IgD-negative memory B cell (primary cell): ENCODE data around the gene CTNNA3. TPM values are rescaled to one million over a fixed set of nuclear protein-coding genes. Genes with fewer than 3 reads are reported as not detected.

Experiments
- H3K27ac Mint-ChIP-seq, 3 donors: one replicate each; pipeline ENCODE4 v1.8.0; 2020 to 2022; ENCODE audit warnings: mild to moderate bottlenecking in 3 of 3, mixed read lengths in 3 of 3, moderate library complexity in 1 of 3
- H3K27me3 Mint-ChIP-seq: one replicate; pipeline ENCODE4 v1.8.0; 2021; ENCODE audit warnings: mixed read lengths
- H3K36me3 Mint-ChIP-seq: one replicate; pipeline ENCODE4 v1.8.0; 2020; ENCODE audit warnings: mild to moderate bottlenecking, mixed read lengths
- H3K4me1 Mint-ChIP-seq, 3 donors: one replicate each; pipeline ENCODE4 v1.8.0; 2020 to 2022; ENCODE audit warnings: mixed read lengths in 3 of 3, mild to moderate bottlenecking in 1 of 3
- H3K4me3 Mint-ChIP-seq, 4 donors: one replicate each; pipeline ENCODE4 v1.8.0; 2020 to 2022; ENCODE audit warnings: mild to moderate bottlenecking in 4 of 4, mixed read lengths in 4 of 4, moderate library complexity in 3 of 4
- H3K9me3 Mint-ChIP-seq, 3 donors: one replicate each; pipeline ENCODE4 v1.8.0; 2020 to 2021; ENCODE audit warnings: mixed read lengths in 3 of 3, mild to moderate bottlenecking in 1 of 3
- polyA plus RNA-seq: library from polyadenylated mRNA; unstranded; fragments of 300-500 nt; fragmentation: Illumina TruSeq; gene quantifications from one replicate; pipeline ENCODE4 v1.2.3, GENCODE V29; 2021

The CTNNA3 gene
- polyA plus RNA-seq, 1 donor from 2014 or later: 1.0 TPM

DNA sequence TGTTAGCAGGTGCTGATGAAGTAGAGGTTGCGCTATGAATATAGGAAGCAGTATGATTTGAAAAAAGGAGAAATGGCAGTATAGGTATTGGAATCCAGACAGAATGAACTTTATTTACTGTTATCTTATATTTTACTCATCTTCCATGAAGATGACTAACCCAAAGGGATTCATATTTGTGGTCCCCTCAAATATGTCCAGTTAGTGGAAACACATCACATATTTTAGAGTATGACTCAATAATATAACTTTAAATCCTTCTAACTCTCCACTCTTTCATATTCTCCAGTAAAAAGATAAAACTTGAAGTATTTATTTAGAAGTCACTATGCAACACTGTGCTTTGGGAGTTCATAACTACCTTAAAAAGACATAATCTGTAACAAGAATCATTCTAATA lies 1056.6 kb downstream of the CTNNA3 start:
- Mint-ChIP-seq H3K27ac (no peak overlapping the region), H3K4me3 (no peak overlapping the region), H3K4me1 (no peaks in the 10 kb centered on the region), H3K27me3 (no peaks in the 10 kb centered on the region), H3K9me3 (peaks cover 0 to 4% (median 0%) of the 10 kb centered on the region in 3 donors), H3K36me3 (no peaks in the 10 kb centered on the region)

DNA sequence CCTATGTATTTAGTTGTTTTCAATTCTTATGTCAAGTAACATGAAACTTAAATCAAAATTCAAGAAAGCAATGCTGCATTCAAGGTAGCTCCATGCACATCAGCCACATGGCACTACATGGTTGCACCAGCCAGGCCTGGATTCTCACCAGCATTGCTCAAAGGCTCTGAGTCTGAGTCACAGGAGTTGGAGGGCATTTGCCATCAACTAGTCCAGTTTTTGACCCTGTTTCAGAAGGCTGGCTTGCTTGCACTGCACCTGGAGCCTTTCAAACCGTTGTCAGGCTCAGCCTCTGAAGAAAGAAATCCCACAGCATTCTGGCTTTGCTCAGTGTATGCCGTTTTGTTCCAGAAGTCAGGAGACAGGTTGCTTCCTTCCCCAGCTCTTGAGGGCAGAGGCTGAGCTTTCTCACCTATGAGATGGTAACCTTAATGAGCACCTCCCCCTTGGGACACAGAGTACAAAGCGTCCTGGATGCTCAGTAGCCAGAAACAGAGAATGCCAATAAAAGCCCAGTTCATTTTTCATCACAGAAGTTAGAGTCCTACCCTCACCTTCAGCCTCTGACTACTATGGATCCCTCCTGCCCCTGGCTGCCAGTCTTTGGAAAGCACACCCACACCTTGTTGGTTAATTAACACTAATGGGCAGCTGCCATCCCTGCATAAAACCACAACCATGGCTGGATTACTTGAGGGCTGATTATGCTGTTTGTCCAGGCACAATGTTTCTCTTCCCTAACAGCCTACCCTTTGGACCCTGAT lies 1058.5 kb downstream of the CTNNA3 start:
- H3K27me3 Mint-ChIP-seq: no peaks in the 10 kb centered on the region
- no peaks in the 10 kb centered on the region for H3K36me3 Mint-ChIP-seq
- no peaks in the 10 kb centered on the region for H3K4me1 Mint-ChIP-seq
- H3K27ac Mint-ChIP-seq: no peak overlapping the region
- no peak overlapping the region for H3K4me3 Mint-ChIP-seq
- peaks cover 0 to 4% (median 0%) of the 10 kb centered on the region in 3 donors for H3K9me3 Mint-ChIP-seq

DNA sequence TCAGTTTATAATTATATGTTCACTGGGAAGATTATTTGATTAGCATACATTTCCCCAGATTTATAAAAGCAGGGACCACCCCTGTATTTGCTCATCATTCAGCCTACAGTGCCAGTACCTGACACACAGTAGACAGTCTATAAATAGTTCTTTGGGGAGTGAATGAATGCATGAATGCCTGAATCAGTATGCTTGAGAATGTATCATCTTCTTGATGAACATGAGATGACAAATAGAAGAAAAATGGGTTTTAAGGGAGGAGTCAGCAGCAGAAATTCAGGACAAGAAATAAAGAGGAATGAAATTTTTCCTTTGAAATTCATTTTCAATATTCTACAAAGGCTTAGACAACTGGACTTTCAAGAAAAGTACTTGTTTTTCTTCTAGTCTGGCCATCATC lies 1066.0 kb downstream of the CTNNA3 start:
- H3K9me3 Mint-ChIP-seq: peaks cover 3 to 13% (median 5%) of the 10 kb centered on the region in 3 donors
- H3K27me3 Mint-ChIP-seq: no peaks in the 10 kb centered on the region
- no peak overlapping the region for H3K27ac Mint-ChIP-seq
- no peaks in the 10 kb centered on the region for H3K4me1 Mint-ChIP-seq
- no peak overlapping the region for H3K4me3 Mint-ChIP-seq
- H3K36me3 Mint-ChIP-seq: no peaks in the 10 kb centered on the region

DNA sequence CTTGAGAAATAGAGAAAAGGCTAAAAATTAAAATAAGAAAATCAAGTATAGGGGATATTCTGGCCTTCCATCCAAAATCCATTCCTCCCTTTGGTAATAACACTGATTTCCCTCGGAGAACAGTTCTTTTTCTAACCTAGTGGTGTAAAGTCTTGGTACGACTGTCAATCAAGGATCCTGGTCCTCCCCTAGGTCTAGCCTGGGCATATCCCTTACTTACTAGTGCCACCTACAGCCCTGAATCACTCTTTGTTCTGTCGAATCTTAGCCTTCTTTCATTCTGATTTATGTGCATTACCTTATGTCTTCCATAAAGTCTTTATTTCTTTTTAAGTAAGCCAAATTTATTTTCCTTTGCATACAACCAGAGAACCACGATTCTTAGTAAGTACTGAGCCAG lies 1068.8 kb downstream of the CTNNA3 start:
- H3K36me3 Mint-ChIP-seq: no peaks in the 10 kb centered on the region
- H3K27ac Mint-ChIP-seq: no peak overlapping the region
- peaks cover 3 to 12% (median 5%) of the 10 kb centered on the region in 3 donors for H3K9me3 Mint-ChIP-seq
- no peaks in the 10 kb centered on the region for H3K27me3 Mint-ChIP-seq
- no peaks in the 10 kb centered on the region for H3K4me1 Mint-ChIP-seq
- no peak overlapping the region for H3K4me3 Mint-ChIP-seq

DNA sequence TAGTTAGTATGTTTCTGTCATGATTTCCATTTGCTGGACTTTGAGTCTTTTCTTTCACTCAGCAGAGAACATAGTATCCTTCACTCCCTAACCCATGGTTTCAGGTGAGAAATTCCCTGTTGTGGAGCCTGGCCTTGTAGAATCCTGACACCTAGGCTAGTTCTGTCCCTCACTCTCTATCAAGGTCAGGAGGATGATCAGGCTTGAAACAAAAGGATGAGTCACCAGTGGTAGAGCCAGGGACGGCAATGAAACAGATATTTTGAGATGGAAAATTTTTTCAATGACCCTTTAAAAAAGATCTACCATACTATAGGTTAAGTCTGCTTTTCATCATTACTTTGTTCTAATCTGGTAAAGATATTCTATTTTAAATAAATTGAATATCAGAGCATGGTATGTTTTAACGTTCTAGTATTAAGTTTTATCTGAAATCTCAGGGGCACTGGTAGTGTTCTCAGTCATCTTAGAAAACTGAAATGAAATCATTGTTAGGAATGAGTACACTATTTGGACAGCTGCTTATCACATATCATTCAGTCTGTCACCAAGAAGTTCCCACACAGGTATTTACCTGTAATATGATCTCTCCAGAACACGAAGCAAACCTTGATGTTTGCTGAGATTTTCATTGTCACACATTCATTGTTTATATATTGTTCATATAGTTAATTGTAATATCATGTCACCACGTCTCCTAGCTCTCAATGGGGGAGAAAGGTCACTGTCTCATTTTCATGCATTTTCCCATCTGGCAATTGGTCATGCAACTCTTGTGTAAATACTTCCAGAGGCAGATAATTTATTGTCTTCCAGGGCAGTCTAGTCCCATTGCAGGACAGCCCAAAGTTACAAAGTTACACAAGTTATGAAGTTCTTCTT lies 1070.0 kb downstream of the CTNNA3 start:
- Mint-ChIP-seq H3K4me1 (no peaks in the 10 kb centered on the region), H3K36me3 (no peaks in the 10 kb centered on the region)

DNA sequence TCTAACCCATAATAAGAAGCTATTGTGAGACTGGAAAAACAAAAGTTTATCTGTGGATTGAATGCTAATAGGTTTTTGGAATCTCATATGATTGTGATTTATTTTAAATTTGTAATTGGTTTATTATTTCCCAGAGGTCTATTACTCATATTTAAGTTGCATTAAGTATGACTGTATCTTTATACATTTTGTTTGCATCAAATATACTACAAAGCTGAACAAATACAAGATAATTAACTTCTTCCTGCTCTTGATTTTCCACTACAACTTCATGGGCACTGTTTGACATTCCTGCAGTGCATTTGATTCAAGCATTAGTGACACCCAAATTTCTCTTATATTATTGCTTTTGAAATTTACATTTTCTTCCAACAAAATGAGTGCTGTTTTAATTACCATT lies 1073.9 kb downstream of the CTNNA3 start:
- no peak overlapping the region for H3K27ac Mint-ChIP-seq
- H3K36me3 Mint-ChIP-seq: no peaks in the 10 kb centered on the region
- no peaks in the 10 kb centered on the region for H3K4me1 Mint-ChIP-seq
- peaks cover 0 to 3% (median 3%) of the 10 kb centered on the region in 3 donors for H3K9me3 Mint-ChIP-seq
- no peaks in the 10 kb centered on the region for H3K27me3 Mint-ChIP-seq
- H3K4me3 Mint-ChIP-seq: no peak overlapping the region

More for the DNA sequence above, 1070.0 kb downstream of the CTNNA3 start:
- Mint-ChIP-seq H3K27ac (no peak overlapping the region), H3K4me3 (no peak overlapping the region), H3K27me3 (no peaks in the 10 kb centered on the region), H3K9me3 (peaks cover 3 to 12% (median 5%) of the 10 kb centered on the region in 3 donors)

DNA sequence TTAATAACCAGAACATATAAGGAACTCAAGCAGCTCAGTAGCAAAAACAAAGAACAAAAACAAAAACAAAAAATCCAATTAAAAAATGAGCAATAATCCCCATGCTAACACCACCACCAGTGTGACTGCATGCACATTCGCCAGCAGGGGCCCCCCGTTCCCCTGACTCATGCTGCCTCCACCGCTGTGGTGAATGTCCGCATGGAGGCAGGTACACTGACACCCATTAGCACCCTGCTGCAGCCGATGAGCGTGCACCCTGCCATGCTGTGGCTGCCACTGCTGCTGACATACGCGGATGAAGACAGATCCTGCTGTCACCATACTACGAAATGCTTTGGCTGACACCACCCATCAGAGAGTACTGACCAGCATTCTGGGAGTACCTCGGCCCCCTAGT lies 1091.8 kb downstream of the CTNNA3 start:
- Mint-ChIP-seq H3K27me3 (no peaks in the 10 kb centered on the region), H3K9me3 (peaks cover 6 to 27% (median 15%) of the 10 kb centered on the region in 3 donors), H3K4me3 (no peak overlapping the region), H3K27ac (no peak overlapping the region), H3K36me3 (no peaks in the 10 kb centered on the region), H3K4me1 (no peaks in the 10 kb centered on the region)

DNA sequence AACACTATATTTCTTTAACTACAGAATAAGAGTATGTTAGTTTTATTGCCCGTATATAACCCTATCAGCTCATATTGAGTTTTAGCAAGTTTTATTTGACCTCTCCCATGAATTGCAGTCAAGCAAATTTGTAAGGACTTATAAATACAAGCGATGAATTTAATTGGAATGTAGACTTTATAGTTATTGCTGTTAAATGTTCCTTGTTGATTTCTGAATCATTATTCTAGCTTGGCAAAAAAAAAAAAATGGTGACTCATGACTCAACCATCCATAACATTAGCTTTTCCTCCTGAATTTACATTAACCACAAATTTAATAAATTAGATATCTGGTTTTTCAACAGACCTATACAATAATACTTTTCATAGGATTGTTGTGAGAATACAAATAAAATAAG lies 1104.1 kb downstream of the CTNNA3 start:
- Mint-ChIP-seq H3K27ac (no peak overlapping the region), H3K27me3 (no peaks in the 10 kb centered on the region), H3K36me3 (no peaks in the 10 kb centered on the region), H3K9me3 (peaks cover 0 to 8% (median 6%) of the 10 kb centered on the region in 3 donors), H3K4me1 (no peaks in the 10 kb centered on the region), H3K4me3 (no peak overlapping the region)

DNA sequence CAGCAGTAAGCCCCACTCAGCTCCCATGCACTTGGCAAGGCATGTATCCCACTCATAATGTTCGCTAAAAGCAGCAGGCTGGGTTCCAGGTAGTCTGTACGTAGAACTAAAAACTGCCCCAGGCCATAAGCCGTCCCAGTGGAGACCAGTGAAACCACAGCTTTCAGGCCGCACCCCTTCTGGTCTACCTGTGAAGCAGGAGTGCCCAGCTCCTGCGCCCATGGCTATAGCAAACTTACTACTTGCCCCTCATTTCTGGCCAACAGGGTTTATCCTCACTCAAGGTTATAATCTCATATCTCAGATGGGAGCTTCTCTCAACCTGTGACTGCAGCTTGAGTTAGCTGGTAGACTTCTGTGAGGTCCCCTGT lies 1108.3 kb downstream of the CTNNA3 start:
- Mint-ChIP-seq H3K36me3 (no peaks in the 10 kb centered on the region), H3K27ac (no peak overlapping the region), H3K9me3 (peaks cover 0 to 12% (median 7%) of the 10 kb centered on the region in 3 donors)

DNA sequence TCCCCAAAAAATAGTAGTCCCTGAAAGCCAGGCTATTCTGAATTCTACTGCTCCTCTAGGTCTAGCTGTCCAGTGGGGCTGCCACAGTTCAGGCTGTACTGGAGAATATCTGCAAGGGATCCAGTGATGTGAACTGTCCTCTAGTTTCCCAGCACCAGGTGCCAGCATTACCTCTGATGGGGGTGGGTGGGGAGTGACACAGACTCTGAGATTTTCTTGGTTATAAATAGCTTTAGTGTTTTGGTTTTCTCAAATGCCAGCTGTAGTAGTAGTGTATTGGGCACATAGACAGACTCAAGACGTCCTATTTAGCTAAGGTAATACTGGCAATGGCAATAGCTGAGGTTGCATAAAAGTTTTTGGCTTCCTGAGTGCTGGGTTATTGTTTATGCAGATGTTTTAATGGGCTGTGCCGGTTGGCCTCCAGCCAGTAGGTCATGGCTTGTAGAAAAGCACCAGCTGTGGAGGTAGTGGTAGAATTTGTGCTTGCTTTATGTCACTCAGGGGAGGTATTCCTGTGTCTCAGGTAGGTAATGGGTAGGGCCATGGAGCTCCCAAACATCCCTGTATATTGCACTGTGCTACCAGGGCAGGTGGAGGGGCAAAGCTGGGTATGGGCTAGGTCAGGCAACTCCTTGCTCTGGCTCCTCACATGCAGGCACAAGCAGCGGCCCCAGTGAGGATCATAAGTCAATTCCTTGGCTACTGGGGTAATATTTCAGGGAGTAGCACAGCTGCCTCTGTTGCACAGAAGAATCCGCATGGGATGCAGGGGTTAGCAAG lies 1108.9 kb downstream of the CTNNA3 start:
- H3K4me1 Mint-ChIP-seq: peaks cover 0 to 1% (median 0%) of the 10 kb centered on the region in 3 donors
- H3K27ac Mint-ChIP-seq: no peak overlapping the region
- H3K9me3 Mint-ChIP-seq: peaks cover 0 to 12% (median 7%) of the 10 kb centered on the region in 3 donors
- no peak overlapping the region for H3K4me3 Mint-ChIP-seq
- H3K36me3 Mint-ChIP-seq: no peaks in the 10 kb centered on the region
- H3K27me3 Mint-ChIP-seq: no peaks in the 10 kb centered on the region

More for the DNA sequence above, 1108.3 kb downstream of the CTNNA3 start:
- no peaks in the 10 kb centered on the region for H3K27me3 Mint-ChIP-seq
- H3K4me3 Mint-ChIP-seq: no peak overlapping the region
- peaks cover 0 to 1% (median 0%) of the 10 kb centered on the region in 3 donors for H3K4me1 Mint-ChIP-seq

DNA sequence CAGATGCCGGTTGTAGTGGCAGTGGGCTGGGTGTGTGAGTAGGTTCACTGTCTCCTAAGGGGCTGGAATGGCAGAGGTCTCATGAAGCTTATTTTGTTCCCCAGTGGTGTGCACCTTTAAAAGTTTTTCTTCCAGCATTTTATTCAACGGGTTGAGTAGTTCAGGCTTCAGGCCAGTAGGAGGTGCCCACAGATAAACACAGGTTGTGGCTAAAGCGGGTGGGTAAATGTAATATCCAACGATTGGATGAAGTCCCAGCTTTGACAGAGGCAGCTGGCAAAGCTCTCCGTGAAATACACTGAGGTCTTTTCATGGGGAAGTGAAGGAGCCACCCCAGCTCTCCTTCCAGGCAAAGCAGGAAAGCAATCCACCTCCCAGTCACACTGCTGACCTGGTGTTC lies 1109.9 kb downstream of the CTNNA3 start:
- no peak overlapping the region for H3K27ac Mint-ChIP-seq
- no peaks in the 10 kb centered on the region for H3K36me3 Mint-ChIP-seq
- peaks cover 0 to 1% (median 0%) of the 10 kb centered on the region in 3 donors for H3K4me1 Mint-ChIP-seq
- H3K27me3 Mint-ChIP-seq: no peaks in the 10 kb centered on the region
- H3K4me3 Mint-ChIP-seq: no peak overlapping the region
- peaks cover 0 to 12% (median 7%) of the 10 kb centered on the region in 3 donors for H3K9me3 Mint-ChIP-seq

DNA sequence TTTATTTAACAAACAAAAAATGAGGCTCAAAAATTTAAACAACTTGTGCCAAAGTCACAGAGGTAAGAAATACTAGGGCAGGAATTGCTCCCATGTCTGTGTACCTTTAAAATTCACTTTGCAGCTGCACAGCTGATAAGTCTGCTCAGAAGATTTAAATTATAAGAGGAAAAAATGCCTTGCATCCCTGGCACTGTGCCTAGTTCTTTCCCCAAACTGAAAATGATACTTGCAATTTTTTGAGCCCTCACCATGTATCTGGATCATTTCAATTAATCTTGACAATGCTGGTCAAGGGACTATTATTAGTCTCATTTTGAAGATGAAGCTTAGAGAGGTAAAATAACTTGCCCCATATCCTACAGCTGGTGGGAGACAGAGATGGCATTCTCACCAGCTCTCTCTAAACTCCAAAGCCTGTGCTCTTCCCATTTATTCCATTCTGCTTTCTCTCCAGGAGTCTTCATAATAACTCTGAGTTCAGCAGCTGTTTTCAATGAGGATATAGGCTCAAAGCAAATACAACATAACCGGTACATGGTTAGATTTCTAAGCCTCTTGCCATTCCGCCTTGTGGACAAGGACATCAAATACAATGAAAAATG lies 1120.6 kb downstream of the CTNNA3 start:
- Mint-ChIP-seq H3K4me3 (no peak overlapping the region), H3K4me1 (no peaks in the 10 kb centered on the region), H3K36me3 (no peaks in the 10 kb centered on the region), H3K9me3 (peaks cover 3 to 6% (median 4%) of the 10 kb centered on the region in 3 donors), H3K27ac (no peak overlapping the region), H3K27me3 (no peaks in the 10 kb centered on the region)

DNA sequence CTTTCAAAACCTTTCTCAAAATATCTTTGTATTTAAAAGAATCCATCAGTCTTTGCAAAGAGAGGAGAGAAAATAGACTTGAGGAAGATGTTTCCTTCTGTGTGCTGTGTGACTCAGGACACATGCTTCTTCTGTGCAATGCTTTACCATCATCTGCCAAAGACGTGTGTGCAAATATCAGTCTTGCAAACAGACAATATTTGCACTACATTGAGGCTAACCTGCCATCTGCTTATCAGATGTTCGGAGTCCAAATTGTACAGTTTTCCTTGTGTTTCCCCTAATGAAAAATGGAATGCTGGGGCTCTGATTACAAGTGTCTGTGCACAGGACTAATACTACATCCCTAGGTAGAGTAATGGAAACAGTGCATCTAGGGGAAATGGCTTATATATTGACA lies 1123.3 kb downstream of the CTNNA3 start:
- H3K27me3 Mint-ChIP-seq: no peaks in the 10 kb centered on the region
- H3K27ac Mint-ChIP-seq: no peak overlapping the region

DNA sequence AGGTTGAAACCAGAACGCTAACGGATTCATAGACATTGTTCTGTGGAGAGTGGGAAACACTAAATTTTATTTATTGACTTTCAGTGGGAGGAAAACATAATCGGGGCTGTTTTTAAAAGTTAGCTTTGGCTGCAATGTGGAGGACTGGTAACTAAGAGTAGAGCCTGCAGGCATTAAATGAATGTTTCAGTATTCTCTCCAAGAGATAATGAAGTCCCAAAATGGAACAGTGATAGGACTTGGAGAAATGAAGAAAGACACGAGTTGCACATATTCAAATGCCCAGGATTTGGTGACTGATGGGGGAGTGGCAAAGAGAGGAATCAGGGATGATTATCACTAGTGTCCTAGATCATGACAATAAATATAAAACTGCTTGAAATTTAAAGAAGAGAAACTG lies 1130.0 kb downstream of the CTNNA3 start:
- H3K4me1 Mint-ChIP-seq: no peaks in the 10 kb centered on the region
- H3K4me3 Mint-ChIP-seq: no peak overlapping the region
- peaks cover 3 to 12% (median 4%) of the 10 kb centered on the region in 3 donors for H3K9me3 Mint-ChIP-seq

More for the DNA sequence above, 1123.3 kb downstream of the CTNNA3 start:
- Mint-ChIP-seq H3K4me3 (no peak overlapping the region), H3K4me1 (no peaks in the 10 kb centered on the region), H3K9me3 (peaks cover 3 to 5% (median 4%) of the 10 kb centered on the region in 3 donors), H3K36me3 (no peaks in the 10 kb centered on the region)

More for the DNA sequence above, 1130.0 kb downstream of the CTNNA3 start:
- Mint-ChIP-seq H3K27ac (no peak overlapping the region), H3K27me3 (no peaks in the 10 kb centered on the region), H3K36me3 (no peaks in the 10 kb centered on the region)
